ENCODE data around the gene MEOX1. TPM values are rescaled to one million over a fixed set of nuclear protein-coding genes. Genes with fewer than 3 reads are reported as not detected.

Gene MEOX1
- total RNA-seq, 1 experiment from 2014 or later, result 0.72 TPM

GRCh38 chr17:43664096-43664495, 2.4 kb upstream of the MEOX1 start:
- Histone ChIP-seq H3K9me2 (ENCODE audit: insufficient read depth) (no peaks in the 10 kb centered on the region), H3F3A (ENCODE audit: insufficient read depth, low read depth) (peaks cover 29% of the 10 kb centered on the region), H3K36me3 (ENCODE audit: low read depth) (no peaks in the 10 kb centered on the region), H3K4me3 (no peak overlapping the region), H3K79me2 (ENCODE audit: low read depth) (no peaks in the 10 kb centered on the region), H3K9me3 (ENCODE audit: insufficient read depth, low read depth) (no peaks in the 10 kb centered on the region), H3K4me1 (replicated peaks; ENCODE audit: insufficient read depth) (peaks cover 34% of the 10 kb centered on the region), H4K20me1 (ENCODE audit: insufficient read depth) (no peaks in the 10 kb centered on the region), H3K27me3 (ENCODE audit: insufficient read depth, low read depth) (no peaks in the 10 kb centered on the region), H3K27ac (no peak overlapping the region), H3K4me2 (no peak overlapping the region), H2AFZ (no peak overlapping the region)
- no peak for DNase-seq
- POLR2A ChIA-PET (ENCODE audit: unreplicated experiment), result no interaction called here
- BruUV-seq (replicated peaks), result no TSS peak
- TF ChIP-seq EZH2 (IDR thresholded peaks at IDR 0.05; ENCODE audit: low read depth) (no peak), CTCF (conservative IDR thresholded peaks at IDR 0.05) (no peak)
- CTCF ChIA-PET, result no interaction called here
- intact Hi-C loops (cut with micrococcal nuclease; ENCODE audit: unreplicated experiment), result no loop called here

- no TSS peak for BruUV-seq (replicated peaks)
- no peak overlapping the region for H3K4me3 ChIP-seq
- intact Hi-C loops (cut with micrococcal nuclease; ENCODE audit: unreplicated experiment), result no loop called here
- no peak for DNase-seq
- H3K4me1 ChIP-seq (replicated peaks; ENCODE audit: insufficient read depth), result peaks cover 27% of the 10 kb centered on the region
- H2AFZ ChIP-seq, result no peak overlapping the region
- H3K9me2 ChIP-seq (ENCODE audit: insufficient read depth), result no peaks in the 10 kb centered on the region
- ChIA-PET POLR2A (ENCODE audit: unreplicated experiment) (no interaction called here), CTCF (interaction anchor here (0.6 kb wide), 1 partner anchor 107 kb away, joined by 13 read pairs; no protein-coding TSS in a partner anchor)
- H4K20me1 ChIP-seq (ENCODE audit: insufficient read depth), result no peaks in the 10 kb centered on the region
- no peaks in the 10 kb centered on the region for H3K9me3 ChIP-seq (ENCODE audit: insufficient read depth, low read depth)
- H3K27ac ChIP-seq, result no peak overlapping the region
- H3F3A ChIP-seq (ENCODE audit: insufficient read depth, low read depth), result peaks cover 23% of the 10 kb centered on the region
- TF ChIP-seq EZH2 (IDR thresholded peaks at IDR 0.05; ENCODE audit: low read depth), result no peak
- TF ChIP-seq CTCF (conservative IDR thresholded peaks at IDR 0.05), result no peak
- no peaks in the 10 kb centered on the region for H3K79me2 ChIP-seq (ENCODE audit: low read depth)
- no peaks in the 10 kb centered on the region for H3K27me3 ChIP-seq (ENCODE audit: insufficient read depth, low read depth)
- H3K36me3 ChIP-seq (ENCODE audit: low read depth), result no peaks in the 10 kb centered on the region
- H3K4me2 ChIP-seq, result no peak overlapping the region
Measured at GRCh38 chr17:43663383-43663782, 1.7 kb upstream of the MEOX1 start.

- Histone ChIP-seq H3K9me3 (ENCODE audit: insufficient read depth, low read depth) (no peaks in the 10 kb centered on the region), H3K4me1 (replicated peaks; ENCODE audit: insufficient read depth) (peaks cover 18% of the 10 kb centered on the region), H3F3A (ENCODE audit: insufficient read depth, low read depth) (peaks cover 15% of the 10 kb centered on the region), H3K36me3 (ENCODE audit: low read depth) (no peaks in the 10 kb centered on the region), H2AFZ (no peak overlapping the region), H3K4me3 (no peak overlapping the region), H3K9me2 (ENCODE audit: insufficient read depth) (no peaks in the 10 kb centered on the region), H3K79me2 (ENCODE audit: low read depth) (no peaks in the 10 kb centered on the region), H3K27ac (no peak overlapping the region), H3K27me3 (ENCODE audit: insufficient read depth, low read depth) (no peaks in the 10 kb centered on the region), H4K20me1 (ENCODE audit: insufficient read depth) (no peaks in the 10 kb centered on the region), H3K4me2 (peak overlapping the region; percentile 39; the same call in 1 of the 2 replicates)
- no peak for DNase-seq
- no TSS peak for BruUV-seq (replicated peaks)
- ChIA-PET CTCF (interaction anchor here (0.6 kb wide), 1 partner anchor 106 kb away, joined by 13 read pairs; no protein-coding TSS in a partner anchor), POLR2A (ENCODE audit: unreplicated experiment) (no interaction called here)
- intact Hi-C loops (cut with micrococcal nuclease; ENCODE audit: unreplicated experiment), result no loop called here
- TF ChIP-seq EZH2 (IDR thresholded peaks at IDR 0.05; ENCODE audit: low read depth) (no peak), CTCF (conservative IDR thresholded peaks at IDR 0.05) (no peak)
Measured at GRCh38 chr17:43662413-43663141, 855 bp upstream of the MEOX1 start.
